Activated naive CD4-positive, alpha-beta T cell treated with anti-CD3 and anti-CD28 coated beads, Interleukin-2, amount 50 U/mL, for 16 hours (primary cell): ENCODE data around the gene PDE10A.
"Not testable (repeated sequence)": the region's sequence is repeated elsewhere in the genome, so short reads cannot be mapped to it uniquely, and the experiment has no call there.

Source experiments
- DNase-seq: peaks from one replicate; pipeline ENCODE4 v3.0.0-alpha.2; 2020

Gene PDE10A

DNA sequence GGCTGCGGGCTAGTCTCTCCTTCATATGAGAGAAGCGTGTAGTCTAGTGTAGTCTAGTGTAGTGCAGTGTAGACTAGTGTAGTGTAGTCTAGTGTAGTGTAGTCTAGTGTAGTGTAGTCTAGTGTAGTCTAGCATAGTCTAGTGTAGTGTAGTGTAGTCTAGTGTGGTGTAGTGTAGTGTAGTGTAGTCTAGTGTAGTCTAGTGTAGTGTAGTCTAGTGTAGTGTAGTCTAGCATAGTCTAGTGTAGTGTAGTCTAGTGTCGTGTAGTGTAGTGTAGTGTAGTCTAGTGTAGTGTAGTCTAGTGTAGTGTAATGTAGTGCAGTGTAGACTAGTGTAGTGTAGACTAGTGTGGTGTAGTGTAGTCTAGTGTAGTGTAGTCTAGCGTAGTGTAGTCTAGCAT, 44.1 kb downstream of the PDE10A start:
- DNase-seq = not testable (repeated sequence)

DNA sequence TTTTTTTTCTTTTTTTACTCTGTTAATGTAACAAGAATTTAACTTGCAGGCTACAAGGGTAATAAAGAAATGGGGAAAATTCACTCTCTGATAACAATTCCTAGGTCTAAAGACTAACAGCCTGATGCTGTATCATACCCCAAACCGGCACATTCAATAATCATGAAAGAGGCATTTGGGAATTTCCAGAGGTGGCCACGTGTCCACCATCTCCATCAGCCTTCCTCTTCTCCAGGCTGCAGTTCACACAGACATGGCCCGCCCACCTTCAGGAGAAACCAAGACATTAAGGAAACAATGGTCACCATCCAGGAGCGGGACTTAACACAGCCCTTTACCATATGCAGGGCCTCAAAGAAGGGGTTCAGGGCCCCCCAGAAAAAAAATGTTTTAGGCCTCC, 44.8 kb downstream of the PDE10A start:
- no peak for DNase-seq

DNA sequence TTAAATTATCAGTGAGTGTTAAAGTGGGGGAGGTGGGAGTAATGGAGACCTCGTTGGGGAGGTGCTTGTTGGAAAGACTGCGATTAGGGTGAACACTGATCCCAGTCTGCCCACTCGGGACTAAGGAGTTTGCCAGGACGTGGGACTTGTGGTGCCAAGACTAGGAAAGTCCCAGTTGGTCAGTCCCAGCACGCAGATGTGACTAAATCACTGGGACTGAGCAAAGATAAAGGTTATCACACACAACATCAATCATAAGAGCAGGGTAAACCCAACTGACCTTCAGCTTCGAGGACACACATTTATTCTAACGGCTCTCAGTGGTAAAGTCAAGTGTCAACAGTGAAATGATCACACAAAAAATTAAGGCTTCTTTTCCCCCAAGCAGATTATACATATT, 45.5 kb downstream of the PDE10A start:
- no peak for DNase-seq

GRCh38 chr6:165616116-165616515, 46.9 kb downstream of the PDE10A start:
- no peak for DNase-seq

GRCh38 chr6:165615636-165616035, 47.4 kb downstream of the PDE10A start:
- no peak for DNase-seq

DNA sequence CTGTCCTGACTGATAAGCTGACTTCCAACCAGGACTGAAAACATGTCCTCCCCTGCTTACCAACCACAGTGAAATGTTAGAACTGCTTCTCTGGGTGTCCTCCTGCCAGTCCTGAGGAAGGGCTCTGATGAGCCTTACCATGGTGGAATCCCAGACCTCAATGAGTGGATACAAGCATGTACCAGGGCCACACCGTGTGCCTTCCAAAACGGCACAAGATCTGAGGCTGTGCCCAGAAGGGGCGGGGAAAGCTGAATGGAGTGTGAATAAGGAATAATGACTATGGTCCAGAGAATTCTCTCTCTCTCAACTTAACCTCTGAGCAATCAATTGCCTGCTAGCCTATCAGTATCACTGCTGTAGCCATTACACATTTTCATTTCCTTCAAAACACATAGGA, 51.7 kb downstream of the PDE10A start:
- no peak for DNase-seq

DNA sequence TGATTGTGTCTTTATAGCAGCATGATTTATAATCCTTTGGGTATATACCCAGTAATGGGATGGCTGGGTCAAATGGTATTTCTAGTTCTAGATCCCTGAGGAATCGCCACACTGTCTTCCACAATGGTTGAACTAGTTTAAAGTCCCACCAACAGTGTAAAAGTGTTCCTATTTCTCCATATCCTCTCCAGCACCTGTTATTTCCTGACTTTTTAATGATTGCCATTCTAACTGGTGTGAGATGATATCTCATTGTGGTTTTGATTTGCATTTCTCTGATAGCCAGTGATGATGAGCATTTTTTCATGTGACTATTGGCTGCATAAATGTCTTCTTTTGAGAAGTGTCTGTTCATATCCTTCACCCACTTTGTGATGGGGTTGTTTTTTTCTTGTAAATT, 54.5 kb downstream of the PDE10A start:
- not testable (repeated sequence) for DNase-seq

DNA sequence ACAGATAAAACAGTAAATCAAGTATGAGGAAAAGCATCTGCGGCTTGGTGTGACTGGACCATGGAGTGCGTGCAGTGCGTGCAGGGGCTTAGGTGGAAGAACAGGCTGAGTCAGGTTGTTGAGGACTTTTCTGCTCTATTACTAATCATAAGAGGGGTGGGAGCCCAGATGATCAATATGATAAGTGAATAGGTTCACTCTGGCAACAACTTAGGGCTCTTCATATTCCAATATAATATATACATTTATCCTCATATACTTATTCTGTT, 56.4 kb downstream of the PDE10A start:
- no peak for DNase-seq

DNA sequence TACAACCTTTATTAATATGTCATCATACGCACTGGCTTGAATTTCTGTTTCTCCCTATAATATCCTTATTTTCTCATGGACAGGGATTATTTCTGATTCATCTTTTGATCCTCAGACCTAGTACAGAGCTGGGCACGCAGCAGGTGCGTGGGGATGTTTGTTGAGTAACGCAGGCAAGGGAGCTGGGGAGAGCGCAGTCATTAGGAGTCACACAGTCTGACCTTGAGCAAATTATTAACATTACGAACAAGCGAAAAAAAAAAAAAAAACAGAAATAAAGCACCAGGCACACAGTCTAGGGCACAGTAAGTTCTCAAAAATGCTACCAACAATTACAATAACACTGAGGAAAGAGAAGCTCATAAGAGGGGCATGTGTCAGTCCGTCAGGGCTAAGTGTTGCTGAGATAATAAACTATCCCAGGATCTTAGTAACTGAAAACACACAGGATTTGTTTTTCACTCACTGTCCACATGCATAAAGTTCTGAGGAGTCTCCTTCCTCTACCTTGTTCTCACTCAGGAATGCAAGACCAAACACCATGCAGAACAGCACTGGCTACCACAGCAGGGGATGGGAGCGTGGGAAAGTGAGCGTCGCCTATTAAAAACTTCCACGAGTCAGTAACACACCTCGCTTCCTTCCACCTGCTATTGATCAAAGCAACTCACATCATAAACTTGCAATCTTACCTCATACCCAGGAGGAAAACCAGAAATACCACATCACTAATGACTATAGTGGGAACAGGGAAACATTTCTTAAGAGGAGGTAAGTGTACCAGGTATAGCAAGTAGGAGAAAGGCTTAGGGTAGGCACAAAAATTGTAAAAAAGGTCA, 56.9 kb downstream of the PDE10A start:
- DNase-seq = no peak

DNA sequence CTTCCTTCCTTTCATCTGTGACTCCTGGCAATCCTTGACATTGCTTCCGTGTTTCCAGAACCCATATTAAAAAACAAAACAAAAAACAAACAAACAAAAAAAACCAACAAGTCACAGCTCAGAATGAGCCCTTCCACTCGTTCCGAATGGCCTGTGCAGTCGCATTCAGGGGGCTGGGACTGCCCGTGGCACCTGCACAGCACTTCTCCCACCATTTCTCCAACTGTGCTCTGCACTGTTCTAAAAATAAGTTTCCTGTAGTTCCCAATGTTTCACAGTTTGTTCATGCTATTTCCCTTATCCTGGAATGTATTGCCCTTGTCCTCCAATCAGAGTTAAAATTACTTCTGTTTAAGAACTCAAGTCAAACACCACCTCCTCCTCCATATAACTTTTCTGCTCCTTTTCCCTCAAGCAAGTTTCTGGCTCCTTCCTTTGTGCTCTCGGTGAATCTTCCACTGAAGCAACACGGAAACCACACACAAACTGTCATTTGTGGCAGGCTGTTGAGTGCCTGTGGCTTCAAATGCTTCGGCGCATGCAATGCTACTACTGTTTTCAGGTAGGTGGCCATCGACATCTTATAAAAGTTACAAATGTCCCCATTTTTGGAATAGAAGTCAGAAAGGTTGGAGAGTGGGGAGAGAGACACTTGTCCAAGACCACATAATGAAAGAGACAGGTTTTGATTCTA, 57.7 kb downstream of the PDE10A start:
- no peak for DNase-seq

DNA sequence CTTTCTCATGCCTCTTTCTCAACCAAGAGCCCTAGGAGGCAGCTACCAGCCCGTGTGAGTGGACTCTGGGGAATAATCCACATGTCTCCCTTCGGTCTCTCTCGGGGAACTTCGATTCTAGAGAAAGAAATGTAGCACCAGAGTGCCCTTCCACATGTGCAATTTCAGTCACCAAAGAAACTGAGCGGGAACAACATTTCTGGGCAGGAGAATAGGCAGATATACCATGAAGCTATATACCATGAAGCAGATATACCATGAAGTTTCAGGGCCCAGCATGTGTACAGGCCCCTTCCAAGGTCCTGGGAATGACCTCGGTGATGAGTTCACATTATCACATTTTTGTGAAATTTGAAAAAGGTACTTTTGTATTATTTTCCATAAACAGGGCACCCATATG, 60.8 kb downstream of the PDE10A start:
- DNase-seq = no peak

DNA sequence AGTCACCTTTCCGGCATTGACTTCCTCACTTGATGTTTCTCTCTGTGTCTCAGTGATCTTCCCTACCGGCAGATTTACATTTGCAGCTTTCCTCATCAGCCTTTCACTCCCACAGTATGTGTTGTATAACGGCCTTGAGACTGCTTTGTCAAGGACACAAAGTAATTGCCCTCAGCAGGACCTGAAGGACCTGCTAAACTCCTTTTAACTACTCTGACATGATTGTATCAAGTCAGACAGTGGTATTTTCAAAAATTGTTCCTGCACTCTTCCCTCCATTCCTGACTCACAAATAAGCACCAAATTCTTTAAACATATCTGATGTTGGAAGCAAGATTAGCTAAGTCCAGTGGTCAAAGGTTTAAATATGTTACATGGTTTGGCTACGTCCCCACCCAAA, 62.4 kb downstream of the PDE10A start:
- no peak for DNase-seq

- DNase-seq = no peak
Measured at GRCh38 chr6:165599596-165600487, 63.2 kb downstream of the PDE10A start.

GRCh38 chr6:165599121-165599520, 63.9 kb downstream of the PDE10A start:
- DNase-seq = no peak

GRCh38 chr6:165597821-165598220, 65.2 kb downstream of the PDE10A start:
- DNase-seq = no peak

DNA sequence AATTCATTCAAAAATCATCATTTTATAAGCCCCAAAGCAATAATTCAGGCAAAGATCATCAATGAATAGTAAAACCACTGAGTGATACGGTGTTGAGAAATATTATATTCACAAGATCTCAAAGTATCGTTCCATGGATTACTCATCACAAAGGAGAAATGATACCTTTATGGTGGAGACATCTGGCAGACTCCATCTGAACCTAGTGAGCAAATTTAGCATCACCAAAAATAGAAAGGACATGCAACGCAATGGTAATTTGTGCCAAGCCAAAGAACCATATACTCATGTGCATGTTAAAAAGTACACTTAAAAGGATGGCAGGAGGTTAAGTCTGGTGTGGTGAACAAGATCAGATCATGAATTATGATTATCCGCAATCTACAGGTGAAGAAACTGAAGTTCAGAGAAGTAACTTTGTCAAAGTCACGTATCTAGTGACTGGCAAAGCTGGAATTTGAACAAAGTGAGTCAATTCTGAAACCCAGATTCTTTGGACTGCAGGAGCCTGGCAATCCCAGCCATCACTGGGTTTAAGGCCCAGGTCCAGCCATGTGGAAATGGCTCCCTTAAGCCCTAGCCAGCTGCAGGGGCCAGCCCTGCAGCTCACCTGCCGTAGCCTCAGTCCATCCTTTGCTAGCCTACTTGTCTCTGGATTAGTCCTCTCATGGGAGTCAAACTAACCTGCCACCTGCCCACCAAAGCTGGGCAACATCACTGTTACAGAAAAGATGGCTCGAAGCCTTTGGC, 68.3 kb downstream of the PDE10A start:
- DNase-seq = no peak

- not testable (repeated sequence) for DNase-seq
Measured at GRCh38 chr6:165592947-165593346, 70.1 kb downstream of the PDE10A start.

DNA sequence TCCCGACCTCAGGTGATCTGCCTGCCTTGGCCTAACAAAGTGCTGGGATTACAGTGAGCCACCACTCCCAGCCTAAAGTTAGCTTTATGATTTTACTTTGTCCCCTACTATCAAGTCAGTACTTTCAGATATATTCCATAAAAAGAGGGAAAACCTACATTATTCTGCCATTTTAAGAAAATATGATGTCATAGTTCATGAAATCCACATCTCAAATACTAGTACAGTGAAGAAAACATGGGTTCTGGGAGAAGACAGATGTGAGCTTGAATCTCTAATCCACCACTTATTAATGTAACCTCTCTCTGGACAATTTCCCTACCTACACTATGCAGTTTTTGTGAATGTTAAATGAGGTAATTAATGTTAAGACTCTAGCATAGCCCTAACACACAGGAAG, 74.5 kb downstream of the PDE10A start:
- DNase-seq = no peak

- DNase-seq = no peak
Measured at GRCh38 chr6:165587206-165587605, 75.8 kb downstream of the PDE10A start.

DNA sequence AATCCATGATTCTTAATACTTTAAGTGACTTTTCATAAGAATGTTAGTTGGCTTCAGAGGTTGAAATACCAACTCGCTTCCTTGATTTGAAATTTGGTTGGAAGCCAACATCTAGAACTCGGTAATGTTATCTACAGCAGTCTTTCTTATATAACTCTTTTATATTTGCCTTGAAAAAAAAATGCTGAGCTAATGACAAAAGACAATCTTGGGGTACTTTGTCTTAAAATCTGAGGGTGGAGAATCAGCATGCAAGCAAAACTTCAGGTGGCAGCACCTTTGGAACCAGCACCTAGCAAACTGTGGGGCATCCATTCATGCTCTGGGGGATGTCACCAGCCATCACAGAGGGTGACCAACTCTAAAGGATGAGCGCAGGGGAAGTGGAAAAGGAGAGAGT, 76.3 kb downstream of the PDE10A start:
- DNase-seq = no peak

- no peak for DNase-seq
Measured at GRCh38 chr6:165585060-165585459, 78.0 kb downstream of the PDE10A start.

DNA sequence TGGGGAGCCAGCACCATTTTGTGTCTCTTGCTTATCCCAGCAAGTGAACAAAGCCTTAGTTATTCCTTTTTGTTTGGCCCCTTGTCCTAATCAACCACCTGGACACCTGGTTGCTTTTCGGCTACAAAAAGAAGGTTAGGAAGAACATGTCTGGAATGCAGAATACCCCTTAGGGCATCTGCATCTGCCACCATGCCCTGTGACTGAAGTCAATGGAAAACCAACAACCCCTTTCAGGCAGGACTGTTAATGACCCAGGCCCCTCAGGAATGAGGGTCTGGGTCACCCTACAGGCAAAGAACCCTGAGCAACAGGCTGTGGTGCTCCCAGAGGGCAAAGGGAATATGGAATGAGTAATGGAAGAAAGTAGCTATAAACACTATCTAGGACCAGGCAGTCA, 78.5 kb downstream of the PDE10A start:
- DNase-seq = no peak

DNA sequence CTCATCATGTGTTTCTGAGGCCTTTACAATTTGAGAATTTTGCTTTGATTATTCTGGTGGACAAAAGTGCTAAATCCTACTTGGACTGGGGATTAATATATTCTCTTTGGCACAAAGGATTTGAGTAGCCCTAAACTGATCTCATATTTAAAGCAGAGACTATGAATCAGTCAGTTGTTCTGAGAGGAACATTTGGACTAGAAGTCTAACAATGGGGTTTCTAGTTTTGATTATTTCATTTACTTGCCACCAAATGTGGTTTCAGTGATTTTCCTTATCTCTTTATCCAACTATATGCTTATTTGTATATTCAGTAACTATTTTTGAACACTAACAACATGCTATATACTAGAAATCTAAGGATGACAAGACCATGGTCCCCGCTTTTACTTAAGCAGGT, 81.4 kb downstream of the PDE10A start:
- DNase-seq = no peak
